Transverse colon (tissue), 4 donors: ENCODE measurements around the gene PRAMEF9. TPM values are rescaled to one million over a fixed set of nuclear protein-coding genes. Genes with fewer than 3 reads are reported as not detected.
"Not testable (repeated sequence)": the region's sequence is repeated elsewhere in the genome, so short reads cannot be mapped to it uniquely, and the experiment has no call there.

Experiments
- DNase-seq: peaks from one replicate; pipeline ENCODE4 v3.0.0-alpha.2; 2019
- H3K27ac ChIP-seq, 4 donors: fragments of 200-600 bp; sonication (generic); 2 replicates each; pipeline ENCODE4 v1.5.1; 2016 to 2018; ENCODE audit warnings: inconsistent platforms in 4 of 4
- H3K27me3 ChIP-seq: fragments of 200-600 bp; sonication (generic); 2 replicates; pipeline ENCODE4 v1.5.1; 2017; ENCODE audit warnings: inconsistent platforms
- H3K36me3 ChIP-seq, 4 donors: fragments of 200-600 bp; sonication (generic); 2 replicates each; pipeline ENCODE4 v1.5.1; 2017 to 2019; ENCODE audit warnings: inconsistent platforms in 4 of 4
- H3K4me1 ChIP-seq, 4 donors: fragments of 200-600 bp; sonication (generic); 2 replicates each; pipeline ENCODE4 v1.5.1; 2017 to 2020; ENCODE audit warnings: inconsistent platforms in 4 of 4
- H3K4me3 ChIP-seq, 4 donors: fragments of 200-600 bp; sonication (generic); 1 replicate in 1 of 4; 2 replicates in 3 of 4; pipeline versions ENCODE4 v1.5.1 to v1.6.1; 2017 to 2019; ENCODE audit warnings: inconsistent platforms in 4 of 4
- H3K9me3 ChIP-seq, 2 donors: fragments of 200-600 bp; sonication (generic); 2 replicates each; pipeline ENCODE4 v1.5.1; 2017 to 2019; ENCODE audit warnings: inconsistent platforms in 2 of 2
- WGBS, 2 donors: methylation state at CpG; one replicate each; pipeline ENCODE4 v1.1.5; 2018; ENCODE audit warnings: low coverage in 1 of 2; 5-methylcytosine and 5-hydroxymethylcytosine counted together
- in situ Hi-C, 4 donors: fragments of 200-750 bp; cut with MboI; loops; one replicate each; pipeline versions ENCODE4 v1.15.0 to v1.15.1; 2017; ENCODE audit warnings: low sequenced_read_pairs in 3 of 4, low pct_ligation_motif_present in 1 of 4, low pct_unique_long_range_greater_than_20kb in 1 of 4
- intact Hi-C: fragments of 100-400 bp; cut with DNase I; formaldehyde crosslinking; loops from one replicate; pipeline ENCODE4 v1.15.1; 2023; ENCODE audit warnings: low total_unique reads
- total RNA-seq, 4 donors: library from RNA; depleted of rRNA; stranded (reverse); fragments of >200 nt; gene quantifications; one replicate each; pipeline ENCODE4 v1.1.0, GENCODE V29; 2016

Gene PRAMEF9
- not detected for total RNA-seq

DNA sequence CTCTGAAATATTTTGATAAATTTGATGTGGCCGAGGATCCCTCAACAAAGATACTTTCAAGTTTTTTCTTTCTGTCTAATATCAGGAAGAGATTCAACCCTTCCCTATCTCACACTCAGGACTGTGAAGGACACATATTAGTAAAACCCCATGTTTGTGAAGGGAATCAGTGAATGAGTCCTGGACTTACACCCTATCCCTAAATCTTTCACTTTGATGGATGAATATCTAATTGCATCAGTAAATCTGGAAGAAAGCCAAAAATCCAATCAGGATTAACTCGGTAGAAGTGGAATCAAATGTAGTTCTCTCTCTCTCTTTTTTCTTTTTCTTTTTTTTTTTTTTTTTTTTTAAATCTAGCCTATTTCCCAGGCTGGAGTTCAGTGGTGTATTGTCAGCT lies at the start of gene PRAMEF9:
Gene PRAMEF9 (plus strand): TSS at position 301 of the 400 bp plus-strand sequence. CDS start 3,433 bp downstream, outside the sequence.
- H3K4me1 ChIP-seq, H3K27me3 ChIP-seq, DNase-seq, intact Hi-C loops, H3K9me3 ChIP-seq, in situ Hi-C loops, H3K36me3 ChIP-seq, H3K27ac ChIP-seq, H3K4me3 ChIP-seq: not testable (repeated sequence)
- 72% methylated on average over 2 of the region's 2 CpGs; no CpG with 5 or more reads in 1 of the 2 donors for WGBS, 2 donors

GRCh38 chr1:13155909-13156308 lies 15.7 kb upstream of the PRAMEF9 start, which contains the start of gene PRAMEF26:
Gene PRAMEF26, minus strand, starts transcription at chr1:13156009. Its CDS starts 2,914 bp downstream, at chr1:13153095.
- no CpG with 5 or more reads among the region's 5 CpGs for WGBS, 2 donors
- in situ Hi-C loops, H3K27ac ChIP-seq, H3K4me1 ChIP-seq, H3K4me3 ChIP-seq, H3K36me3 ChIP-seq, H3K9me3 ChIP-seq, H3K27me3 ChIP-seq, intact Hi-C loops, DNase-seq: not testable (repeated sequence)

GRCh38 chr1:13165531-13165930 lies 6.1 kb upstream of the PRAMEF9 start, which contains the start of gene HNRNPCL4:
Gene HNRNPCL4, minus strand, starts transcription at chr1:13165631. Its CDS starts 164 bp downstream, at chr1:13165467.
- DNase-seq, H3K27ac ChIP-seq, H3K4me3 ChIP-seq, H3K4me1 ChIP-seq, H3K9me3 ChIP-seq, H3K27me3 ChIP-seq, H3K36me3 ChIP-seq, intact Hi-C loops, in situ Hi-C loops: not testable (repeated sequence)
- no CpG with 5 or more reads among the region's 8 CpGs for WGBS, 2 donors

- in situ Hi-C loops, intact Hi-C loops: not testable (repeated sequence)
Measured at GRCh38 chr1:13201309-13201708, 29.7 kb downstream of the PRAMEF9 start, which contains the start of gene PRAMEF13. Gene PRAMEF13, minus strand, starts transcription at chr1:13201409. Its CDS starts 1,820 bp downstream, at chr1:13199589.

GRCh38 chr1:13208712-13209111 lies 37.1 kb downstream of the PRAMEF9 start:
- H3K9me3 ChIP-seq, H3K4me3 ChIP-seq, intact Hi-C loops, H3K27me3 ChIP-seq, H3K27ac ChIP-seq, DNase-seq, H3K36me3 ChIP-seq, H3K4me1 ChIP-seq, in situ Hi-C loops: not testable (repeated sequence)
- no CpG with 5 or more reads among the region's 9 CpGs for WGBS, 2 donors

More at GRCh38 chr1:13201309-13201708, 29.7 kb downstream of the PRAMEF9 start, which contains the start of gene PRAMEF13:
- H3K4me1 ChIP-seq, DNase-seq, H3K4me3 ChIP-seq, H3K9me3 ChIP-seq, H3K27me3 ChIP-seq, H3K27ac ChIP-seq, H3K36me3 ChIP-seq: not testable (repeated sequence)
- WGBS, 2 donors, result 74% methylated on average over 4 of the region's 5 CpGs; no CpG with 5 or more reads in 1 of the 2 donors

GRCh38 chr1:13216619-13217018 lies 45.0 kb downstream of the PRAMEF9 start:
- H3K36me3 ChIP-seq, DNase-seq, intact Hi-C loops, in situ Hi-C loops, H3K27ac ChIP-seq, H3K4me1 ChIP-seq, H3K9me3 ChIP-seq, H3K27me3 ChIP-seq, H3K4me3 ChIP-seq: not testable (repeated sequence)
- no CpG with 5 or more reads among the region's 7 CpGs for WGBS, 2 donors

DNA sequence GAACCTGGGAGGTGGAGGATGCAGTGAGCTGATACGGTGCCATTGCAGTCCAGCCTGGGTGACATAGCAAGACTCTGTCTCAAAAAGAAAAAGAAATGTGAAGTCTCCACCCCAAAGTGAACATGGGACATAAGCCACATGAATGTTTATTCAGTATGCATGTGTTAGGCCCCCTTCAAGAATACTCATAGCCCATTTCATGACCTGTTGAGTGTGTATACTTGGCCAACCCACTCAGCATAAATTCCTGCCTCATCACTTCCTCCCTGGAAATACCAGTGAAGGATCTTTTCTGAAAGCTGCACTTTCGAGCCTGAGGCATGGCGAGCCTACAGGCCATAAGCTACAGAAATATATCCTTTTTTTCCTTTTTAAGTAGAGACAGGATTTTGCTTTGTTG lies 47.6 kb downstream of the PRAMEF9 start:
- H3K36me3 ChIP-seq, H3K27ac ChIP-seq, intact Hi-C loops, DNase-seq, in situ Hi-C loops, H3K4me3 ChIP-seq, H3K9me3 ChIP-seq, H3K4me1 ChIP-seq, H3K27me3 ChIP-seq: not testable (repeated sequence)
- WGBS, 2 donors, result no CpG with 5 or more reads among the region's 3 CpGs

- H3K36me3 ChIP-seq, H3K4me3 ChIP-seq, intact Hi-C loops, DNase-seq, H3K4me1 ChIP-seq, H3K27me3 ChIP-seq, H3K9me3 ChIP-seq, in situ Hi-C loops, H3K27ac ChIP-seq: not testable (repeated sequence)
- WGBS, 2 donors, result no CpG with 5 or more reads among the region's 4 CpGs
Measured at GRCh38 chr1:13222788-13223187, 51.1 kb downstream of the PRAMEF9 start.
